ENCODE measurements around the gene C1QTNF5. TPM values are rescaled to one million over a fixed set of nuclear protein-coding genes. Genes with fewer than 3 reads are reported as not detected.

The C1QTNF5 gene
- total RNA-seq, 2 experiments from 2014 or later: not detected

GRCh38 chr11:119309953-119310681, 30.6 kb downstream of the C1QTNF5 start:
- no peak for DNase-seq (ENCODE audit: low spot score)
- Histone ChIP-seq H3K36me3 (ENCODE audit: insufficient read depth, low read length) (peaks cover 8% of the 10 kb centered on the region; the same call in 1 of the 2 replicates), H3K9me3 (ENCODE audit: low read length) (no peaks in the 10 kb centered on the region), H2AFZ (ENCODE audit: low read length) (no peak overlapping the region), H3K27ac (ENCODE audit: low read depth, low read length, poor library complexity, severe bottlenecking) (no peak overlapping the region), H3K4me3 (ENCODE audit: low read depth, low read length, poor library complexity, severe bottlenecking) (no peak overlapping the region), H3K4me2 (ENCODE audit: low read length) (no peak overlapping the region), H4K20me1 (ENCODE audit: insufficient read depth, low read length) (no peaks in the 10 kb centered on the region), H3K9me2 (ENCODE audit: insufficient read depth, low read length) (no peaks in the 10 kb centered on the region), H3K4me1 (ENCODE audit: insufficient read depth, low read length, poor library complexity, severe bottlenecking) (peaks cover 4% of the 10 kb centered on the region), H3K79me2 (ENCODE audit: insufficient read depth, low read depth, low read length) (no peaks in the 10 kb centered on the region)
- no peak for TF ChIP-seq CTCF (conservative IDR thresholded peaks at IDR 0.05; ENCODE audit: low read length)
- no peak for TF ChIP-seq EZH2phosphoT487 (IDR thresholded peaks at IDR 0.05; ENCODE audit: borderline replicate concordance, low read depth, low read length)
- POLR2A ChIA-PET: interaction anchor here (1.3 kb wide), 1 partner anchor 64 kb away, joined by 3 read pairs; no protein-coding TSS in a partner anchor
- BruUV-seq (replicated peaks): no TSS peak
- CTCF ChIA-PET (ENCODE audit: unreplicated experiment): interaction anchor here (0.8 kb wide), 1 partner anchor 10 kb away, joined by 3 read pairs; no protein-coding TSS in a partner anchor
- intact Hi-C loops (cut with micrococcal nuclease; ENCODE audit: unreplicated experiment): no loop called here

GRCh38 chr11:119309411-119309810, 31.3 kb downstream of the C1QTNF5 start:
- BruUV-seq (replicated peaks): no TSS peak
- no peak overlapping the region for H3K4me2 ChIP-seq (ENCODE audit: low read length)
- CTCF ChIA-PET (ENCODE audit: unreplicated experiment): interaction anchor here (0.8 kb wide), 1 partner anchor 9 kb away, joined by 3 read pairs; no protein-coding TSS in a partner anchor
- H3K9me3 ChIP-seq (ENCODE audit: low read length): no peaks in the 10 kb centered on the region
- TF ChIP-seq CTCF (conservative IDR thresholded peaks at IDR 0.05; ENCODE audit: low read length) (no peak), EZH2phosphoT487 (IDR thresholded peaks at IDR 0.05; ENCODE audit: borderline replicate concordance, low read depth, low read length) (no peak)
- no peak for DNase-seq (ENCODE audit: low spot score)
- H3K79me2 ChIP-seq (ENCODE audit: insufficient read depth, low read depth, low read length): no peaks in the 10 kb centered on the region
- intact Hi-C loops (cut with micrococcal nuclease; ENCODE audit: unreplicated experiment): no loop called here
- H3K27ac ChIP-seq (ENCODE audit: low read depth, low read length, poor library complexity, severe bottlenecking): no peak overlapping the region
- H3K4me1 ChIP-seq (ENCODE audit: insufficient read depth, low read length, poor library complexity, severe bottlenecking): no peaks in the 10 kb centered on the region
- H4K20me1 ChIP-seq (ENCODE audit: insufficient read depth, low read length): no peaks in the 10 kb centered on the region
- H3K9me2 ChIP-seq (ENCODE audit: insufficient read depth, low read length): no peaks in the 10 kb centered on the region
- no peak overlapping the region for H3K4me3 ChIP-seq (ENCODE audit: low read depth, low read length, poor library complexity, severe bottlenecking)
- POLR2A ChIA-PET: interaction anchor here (1.3 kb wide), 1 partner anchor 65 kb away, joined by 3 read pairs; no protein-coding TSS in a partner anchor
- no peak overlapping the region for H2AFZ ChIP-seq (ENCODE audit: low read length)
- H3K36me3 ChIP-seq (ENCODE audit: insufficient read depth, low read length): peaks cover 9% of the 10 kb centered on the region; the same call in 1 of the 2 replicates

- Histone ChIP-seq H3K4me3 (ENCODE audit: low read depth, low read length, poor library complexity, severe bottlenecking) (no peak overlapping the region), H3K36me3 (ENCODE audit: insufficient read depth, low read length) (peaks cover 23% of the 10 kb centered on the region), H3K9me2 (ENCODE audit: insufficient read depth, low read length) (no peaks in the 10 kb centered on the region), H3K4me1 (ENCODE audit: insufficient read depth, low read length, poor library complexity, severe bottlenecking) (no peaks in the 10 kb centered on the region), H2AFZ (ENCODE audit: low read length) (no peak overlapping the region), H3K4me2 (ENCODE audit: low read length) (no peak overlapping the region), H3K79me2 (ENCODE audit: insufficient read depth, low read depth, low read length) (no peaks in the 10 kb centered on the region), H4K20me1 (ENCODE audit: insufficient read depth, low read length) (no peaks in the 10 kb centered on the region), H3K9me3 (ENCODE audit: low read length) (no peaks in the 10 kb centered on the region), H3K27ac (ENCODE audit: low read depth, low read length, poor library complexity, severe bottlenecking) (no peak overlapping the region)
- TF ChIP-seq EZH2phosphoT487 (IDR thresholded peaks at IDR 0.05; ENCODE audit: borderline replicate concordance, low read depth, low read length): no peak
- no peak for TF ChIP-seq CTCF (conservative IDR thresholded peaks at IDR 0.05; ENCODE audit: low read length)
- intact Hi-C loops (cut with micrococcal nuclease; ENCODE audit: unreplicated experiment): no loop called here
- ChIA-PET POLR2A (interaction anchor here (0.6 to 0.7 kb wide), 2 partner anchors 174 to 704 kb away, joined by 3 to 4 read pairs; no protein-coding TSS in a partner anchor), CTCF (ENCODE audit: unreplicated experiment) (interaction anchor here (0.6 to 1.8 kb wide), 3 partner anchors 11 to 73 kb away, joined by 3 to 5 read pairs (median 4); no protein-coding TSS in a partner anchor)
- DNase-seq (ENCODE audit: low spot score): no peak
- no TSS peak for BruUV-seq (replicated peaks)
Measured at GRCh38 chr11:119307974-119308373, 32.7 kb downstream of the C1QTNF5 start.
